Measurements from ENCODE around the gene SUDS3.

Gene SUDS3

DNA sequence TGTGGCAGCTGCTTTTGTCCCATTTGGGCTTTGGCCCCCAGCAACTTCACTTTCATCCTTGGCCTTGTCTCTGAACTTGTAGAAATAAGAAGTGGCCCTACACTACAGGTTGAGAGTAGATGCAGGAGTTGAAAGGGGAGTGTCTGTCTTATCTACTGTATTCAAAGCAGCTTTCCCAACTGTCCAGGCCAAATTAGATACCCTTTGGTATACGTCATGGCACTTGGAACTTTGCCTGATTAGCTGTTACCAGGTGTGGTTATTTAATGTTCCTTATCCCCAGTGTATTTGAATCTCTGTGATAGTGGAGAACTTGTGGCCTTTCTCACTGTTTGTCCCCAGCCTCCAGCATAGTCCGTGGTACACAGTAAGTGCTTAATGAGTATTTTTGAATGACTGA is 33.5 kb downstream of the SUDS3 start:
- Histone ChIP-seq H3K4me3 (replicated peaks; ENCODE audit: insufficient read depth, low read length) (no peak overlapping the region), H3K27ac (replicated peaks) (no peak overlapping the region), H3K27me3 (ENCODE audit: insufficient read depth, poor library complexity, severe bottlenecking) (no peaks in the 10 kb centered on the region)
- TF ChIP-seq GABPA (IDR thresholded peaks at IDR 0.05; ENCODE audit: low read depth) = no peak
- no peak for TF ChIP-seq SPI1 (IDR thresholded peaks at IDR 0.05; ENCODE audit: borderline replicate concordance, low read depth)
- TF ChIP-seq, protein P1, sequence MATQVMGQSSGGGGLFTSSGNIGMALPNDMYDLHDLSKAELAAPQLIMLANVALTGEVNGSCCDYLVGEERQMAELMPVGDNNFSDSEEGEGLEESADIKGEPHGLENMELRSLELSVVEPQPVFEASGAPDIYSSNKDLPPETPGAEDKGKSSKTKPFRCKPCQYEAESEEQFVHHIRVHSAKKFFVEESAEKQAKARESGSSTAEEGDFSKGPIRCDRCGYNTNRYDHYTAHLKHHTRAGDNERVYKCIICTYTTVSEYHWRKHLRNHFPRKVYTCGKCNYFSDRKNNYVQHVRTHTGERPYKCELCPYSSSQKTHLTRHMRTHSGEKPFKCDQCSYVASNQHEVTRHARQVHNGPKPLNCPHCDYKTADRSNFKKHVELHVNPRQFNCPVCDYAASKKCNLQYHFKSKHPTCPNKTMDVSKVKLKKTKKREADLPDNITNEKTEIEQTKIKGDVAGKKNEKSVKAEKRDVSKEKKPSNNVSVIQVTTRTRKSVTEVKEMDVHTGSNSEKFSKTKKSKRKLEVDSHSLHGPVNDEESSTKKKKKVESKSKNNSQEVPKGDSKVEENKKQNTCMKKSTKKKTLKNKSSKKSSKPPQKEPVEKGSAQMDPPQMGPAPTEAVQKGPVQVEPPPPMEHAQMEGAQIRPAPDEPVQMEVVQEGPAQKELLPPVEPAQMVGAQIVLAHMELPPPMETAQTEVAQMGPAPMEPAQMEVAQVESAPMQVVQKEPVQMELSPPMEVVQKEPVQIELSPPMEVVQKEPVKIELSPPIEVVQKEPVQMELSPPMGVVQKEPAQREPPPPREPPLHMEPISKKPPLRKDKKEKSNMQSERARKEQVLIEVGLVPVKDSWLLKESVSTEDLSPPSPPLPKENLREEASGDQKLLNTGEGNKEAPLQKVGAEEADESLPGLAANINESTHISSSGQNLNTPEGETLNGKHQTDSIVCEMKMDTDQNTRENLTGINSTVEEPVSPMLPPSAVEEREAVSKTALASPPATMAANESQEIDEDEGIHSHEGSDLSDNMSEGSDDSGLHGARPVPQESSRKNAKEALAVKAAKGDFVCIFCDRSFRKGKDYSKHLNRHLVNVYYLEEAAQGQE (IDR thresholded peaks at IDR 0.05; ENCODE audit: insufficient replicate concordance, low read depth) = no peak
- DNase-seq (ENCODE audit: low read depth in 1 of 2, low spot score in 1 of 2) = no peak

GRCh38 chr12:118417942-118418341 is 41.6 kb downstream of the SUDS3 start:
- Histone ChIP-seq H3K4me3 (replicated peaks; ENCODE audit: insufficient read depth, low read length) (no peak overlapping the region), H3K27me3 (ENCODE audit: insufficient read depth, poor library complexity, severe bottlenecking) (no peaks in the 10 kb centered on the region), H3K27ac (replicated peaks) (no peak overlapping the region)
- TF ChIP-seq, protein P1 (IDR thresholded peaks at IDR 0.05; ENCODE audit: insufficient replicate concordance, low read depth) = no peak
- no peak for TF ChIP-seq CTCF (IDR thresholded peaks at IDR 0.05; ENCODE audit: insufficient read depth, low read length)
- TF ChIP-seq POLR2AphosphoS5 (IDR thresholded peaks at IDR 0.05; ENCODE audit: low read depth) = no peak
- no peak for TF ChIP-seq GABPA (IDR thresholded peaks at IDR 0.05; ENCODE audit: low read depth)
- no peak for TF ChIP-seq SPI1 (IDR thresholded peaks at IDR 0.05; ENCODE audit: borderline replicate concordance, low read depth)
- no peak for DNase-seq (ENCODE audit: low read depth in 1 of 2, low spot score in 1 of 2)

DNA sequence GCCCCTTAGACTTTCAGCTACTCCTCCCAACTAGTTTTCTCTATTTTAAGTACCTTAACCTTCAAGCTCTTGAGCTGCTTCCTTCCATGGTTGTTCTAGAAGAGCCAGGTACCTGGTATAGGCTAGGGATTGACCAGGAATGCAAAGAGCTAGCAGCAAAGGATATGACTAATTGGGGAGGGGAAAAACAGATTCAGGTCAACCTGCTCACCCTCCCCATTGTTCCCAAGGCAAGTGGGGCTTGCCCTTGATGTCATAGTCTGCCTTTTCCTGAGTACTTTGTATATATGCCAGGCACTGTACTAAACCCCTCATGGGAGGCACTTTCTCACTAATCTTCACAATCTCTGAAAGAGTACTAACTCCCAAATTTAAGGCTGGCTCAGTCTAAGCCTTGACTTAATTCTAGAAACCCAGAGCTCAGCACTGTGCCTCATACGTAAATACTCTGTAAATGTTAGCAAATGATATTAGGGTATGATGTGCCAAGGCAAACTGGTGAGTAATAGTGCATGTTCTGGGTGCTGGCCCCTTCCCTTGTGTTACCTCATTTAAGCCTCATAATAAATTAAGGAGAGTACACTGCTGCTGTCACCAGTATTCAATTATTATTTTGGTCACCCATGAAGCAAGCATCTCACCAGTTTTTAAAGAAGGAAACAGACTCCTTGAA is 42.2 kb downstream of the SUDS3 start:
- H3K27me3 ChIP-seq (ENCODE audit: insufficient read depth, poor library complexity, severe bottlenecking) = no peaks in the 10 kb centered on the region
- DNase-seq (ENCODE audit: low read depth in 1 of 2, low spot score in 1 of 2) = no peak
- no peak for TF ChIP-seq POLR2AphosphoS5 (IDR thresholded peaks at IDR 0.05; ENCODE audit: low read depth)
- no peak for TF ChIP-seq GABPA (IDR thresholded peaks at IDR 0.05; ENCODE audit: low read depth)
- no peak for TF ChIP-seq CTCF (IDR thresholded peaks at IDR 0.05; ENCODE audit: insufficient read depth, low read length)
- TF ChIP-seq, protein P1 (IDR thresholded peaks at IDR 0.05; ENCODE audit: insufficient replicate concordance, low read depth) = no peak
- TF ChIP-seq SPI1 (IDR thresholded peaks at IDR 0.05; ENCODE audit: borderline replicate concordance, low read depth) = no peak
- no peak overlapping the region for H3K27ac ChIP-seq (replicated peaks)
- no peak overlapping the region for H3K4me3 ChIP-seq (replicated peaks; ENCODE audit: insufficient read depth, low read length)

All from HL-60 (cell line).